Measurements from ENCODE around the gene CRNN.

CRNN gene

DNA sequence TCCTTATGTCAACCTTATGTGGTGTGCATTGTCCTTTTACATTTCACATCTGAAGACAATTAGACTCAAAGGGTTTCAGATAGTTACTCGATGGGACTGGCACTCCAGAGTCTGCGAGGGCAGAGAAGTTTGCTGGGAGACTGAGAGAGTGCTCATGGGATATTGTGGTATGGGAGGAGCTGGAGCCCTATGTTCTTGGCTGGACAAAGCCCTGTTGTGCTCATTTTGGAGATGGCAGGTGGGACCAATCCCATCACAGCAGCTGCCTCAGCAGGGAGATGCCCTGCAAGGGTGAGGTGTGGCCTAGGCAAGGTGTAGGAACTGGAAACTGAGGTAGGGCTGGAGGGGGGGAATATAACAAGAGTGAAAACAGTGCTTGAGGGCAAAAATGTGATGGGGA, 43.5 kb upstream of the CRNN start:
- no peak overlapping the region for H3K4me3 ChIP-seq (ENCODE audit: low read length)
- TF ChIP-seq, protein P1, sequence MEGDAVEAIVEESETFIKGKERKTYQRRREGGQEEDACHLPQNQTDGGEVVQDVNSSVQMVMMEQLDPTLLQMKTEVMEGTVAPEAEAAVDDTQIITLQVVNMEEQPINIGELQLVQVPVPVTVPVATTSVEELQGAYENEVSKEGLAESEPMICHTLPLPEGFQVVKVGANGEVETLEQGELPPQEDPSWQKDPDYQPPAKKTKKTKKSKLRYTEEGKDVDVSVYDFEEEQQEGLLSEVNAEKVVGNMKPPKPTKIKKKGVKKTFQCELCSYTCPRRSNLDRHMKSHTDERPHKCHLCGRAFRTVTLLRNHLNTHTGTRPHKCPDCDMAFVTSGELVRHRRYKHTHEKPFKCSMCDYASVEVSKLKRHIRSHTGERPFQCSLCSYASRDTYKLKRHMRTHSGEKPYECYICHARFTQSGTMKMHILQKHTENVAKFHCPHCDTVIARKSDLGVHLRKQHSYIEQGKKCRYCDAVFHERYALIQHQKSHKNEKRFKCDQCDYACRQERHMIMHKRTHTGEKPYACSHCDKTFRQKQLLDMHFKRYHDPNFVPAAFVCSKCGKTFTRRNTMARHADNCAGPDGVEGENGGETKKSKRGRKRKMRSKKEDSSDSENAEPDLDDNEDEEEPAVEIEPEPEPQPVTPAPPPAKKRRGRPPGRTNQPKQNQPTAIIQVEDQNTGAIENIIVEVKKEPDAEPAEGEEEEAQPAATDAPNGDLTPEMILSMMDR (conservative IDR thresholded peaks at IDR 0.05; ENCODE audit: low read length) = no peak
- no peak for DNase-seq (ENCODE audit: low read depth)

DNA sequence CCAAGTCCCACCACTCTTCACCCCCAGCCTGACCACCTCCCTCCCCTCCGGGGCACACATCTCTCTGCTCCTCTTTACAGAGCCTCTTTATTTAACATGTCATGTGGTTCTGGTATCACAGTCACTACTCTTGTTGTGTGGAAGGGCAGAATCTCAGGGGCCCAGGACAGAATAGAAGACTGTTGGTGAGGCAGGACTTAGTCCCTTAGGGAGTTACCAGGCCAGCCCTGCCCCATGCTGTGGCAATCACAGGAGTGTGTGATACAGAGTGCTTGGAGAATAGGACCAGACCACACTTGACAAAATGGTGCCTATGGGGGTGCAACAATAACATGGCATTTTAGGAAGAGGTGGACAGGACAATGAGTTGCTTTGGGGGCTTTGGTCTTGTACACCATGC, 43.0 kb upstream of the CRNN start:
- TF ChIP-seq, protein P1 (conservative IDR thresholded peaks at IDR 0.05; ENCODE audit: low read length) = no peak
- H3K4me3 ChIP-seq (ENCODE audit: low read length) = no peak overlapping the region
- no peak for DNase-seq (ENCODE audit: low read depth)

DNA sequence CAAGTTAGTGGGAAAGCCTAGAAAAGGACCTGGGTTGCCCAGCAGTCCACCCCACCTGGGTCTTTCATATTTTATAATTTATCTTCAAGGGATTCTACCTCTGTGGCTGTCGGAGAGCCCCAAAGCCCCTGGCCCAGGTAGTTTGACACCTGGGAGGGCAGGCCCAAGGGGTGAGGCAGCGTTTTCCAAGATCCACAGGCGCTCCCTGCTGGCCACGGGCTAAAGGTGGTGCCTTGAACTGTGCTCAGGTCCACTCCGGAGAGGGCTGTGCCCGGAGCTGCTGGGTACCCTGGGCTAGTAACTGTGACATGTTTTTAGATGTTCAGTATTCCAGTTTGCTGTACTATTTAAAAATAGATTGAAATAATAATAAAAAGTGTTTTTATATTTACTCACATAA, 37.2 kb upstream of the CRNN start:
- TF ChIP-seq, protein P1 (conservative IDR thresholded peaks at IDR 0.05; ENCODE audit: low read length) = 0 out of 2 replicates have a peak, but pooled peaks have one; percentile 2
- no peak for DNase-seq (ENCODE audit: low read depth)

DNA sequence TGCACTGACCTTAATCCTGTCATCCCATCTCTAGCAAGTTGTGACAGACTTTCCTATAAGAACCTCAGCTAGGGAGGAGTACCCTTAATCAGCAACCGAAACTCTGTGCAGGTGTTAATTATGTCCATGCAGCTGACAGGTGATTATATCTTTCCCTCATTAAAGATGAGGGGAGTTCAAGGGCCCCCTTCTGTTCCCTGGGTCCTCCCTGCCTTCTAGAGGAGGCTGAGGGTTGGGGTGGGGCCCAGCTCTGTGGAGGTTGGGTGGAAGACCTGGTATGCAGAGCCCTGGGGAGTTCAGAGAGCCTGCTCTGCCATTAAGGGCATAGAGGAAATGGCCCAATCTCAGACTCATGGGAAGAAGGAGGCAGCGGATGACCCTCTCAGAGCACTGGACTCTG, 35.6 kb upstream of the CRNN start:
- DNase-seq (ENCODE audit: low read depth) = no peak
- H3K4me3 ChIP-seq (ENCODE audit: low read length) = no peak overlapping the region
- TF ChIP-seq, protein P1 (conservative IDR thresholded peaks at IDR 0.05; ENCODE audit: low read length) = no peak

More for the DNA sequence above, 37.2 kb upstream of the CRNN start:
- no peak overlapping the region for H3K4me3 ChIP-seq (ENCODE audit: low read length)

DNA sequence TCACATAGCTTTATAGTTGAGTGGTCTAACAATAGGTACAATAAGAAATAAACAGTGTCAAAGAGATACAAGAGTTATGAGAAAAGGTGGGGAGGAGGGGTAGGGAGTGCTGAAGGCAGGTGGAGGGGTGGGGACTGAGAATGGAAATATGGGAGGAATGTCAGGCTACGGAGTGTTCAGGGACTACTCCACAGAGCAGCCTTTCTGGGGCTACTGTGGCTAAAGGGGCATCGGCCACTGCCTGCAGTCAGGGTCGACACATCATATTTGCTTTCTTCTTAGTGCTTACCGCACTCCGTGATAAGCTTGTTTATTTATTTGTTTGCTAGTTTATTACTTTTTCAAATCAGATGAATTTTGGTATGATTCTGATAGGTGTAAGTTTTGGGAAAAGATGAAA, 34.4 kb upstream of the CRNN start:
- H3K4me3 ChIP-seq (ENCODE audit: low read length) = no peak overlapping the region
- TF ChIP-seq, protein P1 (conservative IDR thresholded peaks at IDR 0.05; ENCODE audit: low read length) = no peak
- no peak for DNase-seq (ENCODE audit: low read depth)

DNA sequence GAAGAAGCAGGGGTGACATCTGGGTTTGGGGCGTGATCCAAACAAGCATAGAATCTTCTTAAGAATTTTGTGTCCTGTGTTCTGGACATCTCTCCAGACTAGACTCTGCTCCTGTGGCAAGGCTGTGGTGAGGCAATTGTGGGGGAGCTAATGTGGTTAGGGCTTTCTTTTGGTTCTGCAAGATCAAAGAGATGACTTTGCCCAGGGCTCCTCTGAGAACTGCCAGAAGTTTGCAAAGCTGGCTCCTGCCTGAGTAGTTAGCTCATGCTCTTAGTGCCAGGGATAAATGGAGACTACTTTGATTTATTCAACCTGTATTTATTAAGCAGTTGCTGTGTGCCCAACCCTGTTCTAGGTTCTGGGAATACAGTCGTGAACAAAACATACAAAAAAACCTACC, 34.0 kb upstream of the CRNN start:
- H3K4me3 ChIP-seq (ENCODE audit: low read length) = no peak overlapping the region
- TF ChIP-seq, protein P1 (conservative IDR thresholded peaks at IDR 0.05; ENCODE audit: low read length) = no peak
- peak; percentile 6 for DNase-seq (ENCODE audit: low read depth)

DNA sequence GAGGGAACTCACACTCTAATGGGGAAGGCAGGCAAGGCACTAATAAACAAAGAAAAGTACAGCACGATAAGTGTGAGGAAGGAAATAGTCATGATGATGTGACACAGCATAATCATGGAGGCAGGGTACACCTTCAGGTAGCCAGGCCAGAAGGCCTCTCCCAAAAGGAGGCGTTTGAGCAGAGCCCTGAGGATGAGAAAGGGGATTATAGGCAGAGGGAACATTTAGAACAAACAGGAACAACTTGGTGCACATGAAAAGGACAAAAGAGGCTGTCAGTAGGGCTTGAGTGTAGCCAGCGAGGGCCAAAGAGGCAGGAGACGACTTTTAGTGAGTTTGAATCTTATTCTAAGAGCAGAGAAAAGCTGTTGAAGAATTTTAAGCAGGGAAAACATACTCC, 33.4 kb upstream of the CRNN start:
- TF ChIP-seq, protein P1 (conservative IDR thresholded peaks at IDR 0.05; ENCODE audit: low read length) = no peak
- H3K4me3 ChIP-seq (ENCODE audit: low read length) = no peak overlapping the region
- no peak for DNase-seq (ENCODE audit: low read depth)
